GM12892 (cell line): Measurements from ENCODE around the gene CRIM1.

Experiments
- POLR2A ChIP-seq: IDR thresholded peaks from 2 replicates; pipeline ENCODE4 v1.6.1; 2011; ENCODE audit warnings: low read depth, low read length, control low read depth
- TAF1 ChIP-seq: IDR thresholded peaks from 2 replicates; pipeline ENCODE4 v1.6.1; 2011; ENCODE audit warnings: low read depth, mild to moderate bottlenecking, control low read depth, low read length, borderline replicate concordance

GRCh38 chr2:36497570-36498163 is 142.1 kb downstream of the CRIM1 start:
- no peak for TF ChIP-seq TAF1
- TF ChIP-seq POLR2A: no peak
